Right renal cortex interstitium (tissue), 3 donors: Measurements from ENCODE around the gene GAB3. TPM values are rescaled to one million over a fixed set of nuclear protein-coding genes. Genes with fewer than 3 reads are reported as not detected.

Source experiments
- DNase-seq, 3 donors: peaks; one replicate each; pipeline ENCODE4 v3.0.0-alpha.2; 2013; ENCODE audit warnings: low read depth in 3 of 3, low spot score in 2 of 3
- polyA plus RNA-seq, 3 donors: library from polyadenylated mRNA; unstranded; fragments of 120-200 nt; gene quantifications; one replicate each; pipeline ENCODE4 v1.2.1, GENCODE V29; 2013; ENCODE audit not compliant: insufficient read length in 3 of 3

Gene GAB3, protein sequence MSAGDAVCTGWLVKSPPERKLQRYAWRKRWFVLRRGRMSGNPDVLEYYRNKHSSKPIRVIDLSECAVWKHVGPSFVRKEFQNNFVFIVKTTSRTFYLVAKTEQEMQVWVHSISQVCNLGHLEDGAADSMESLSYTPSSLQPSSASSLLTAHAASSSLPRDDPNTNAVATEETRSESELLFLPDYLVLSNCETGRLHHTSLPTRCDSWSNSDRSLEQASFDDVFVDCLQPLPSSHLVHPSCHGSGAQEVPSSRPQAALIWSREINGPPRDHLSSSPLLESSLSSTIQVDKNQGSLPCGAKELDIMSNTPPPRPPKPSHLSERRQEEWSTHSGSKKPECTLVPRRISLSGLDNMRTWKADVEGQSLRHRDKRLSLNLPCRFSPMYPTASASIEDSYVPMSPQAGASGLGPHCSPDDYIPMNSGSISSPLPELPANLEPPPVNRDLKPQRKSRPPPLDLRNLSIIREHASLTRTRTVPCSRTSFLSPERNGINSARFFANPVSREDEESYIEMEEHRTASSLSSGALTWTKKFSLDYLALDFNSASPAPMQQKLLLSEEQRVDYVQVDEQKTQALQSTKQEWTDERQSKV
- polyA plus RNA-seq: 1 to 10 TPM; 1.9 to 2.0 (median 1.9) TPM

DNA sequence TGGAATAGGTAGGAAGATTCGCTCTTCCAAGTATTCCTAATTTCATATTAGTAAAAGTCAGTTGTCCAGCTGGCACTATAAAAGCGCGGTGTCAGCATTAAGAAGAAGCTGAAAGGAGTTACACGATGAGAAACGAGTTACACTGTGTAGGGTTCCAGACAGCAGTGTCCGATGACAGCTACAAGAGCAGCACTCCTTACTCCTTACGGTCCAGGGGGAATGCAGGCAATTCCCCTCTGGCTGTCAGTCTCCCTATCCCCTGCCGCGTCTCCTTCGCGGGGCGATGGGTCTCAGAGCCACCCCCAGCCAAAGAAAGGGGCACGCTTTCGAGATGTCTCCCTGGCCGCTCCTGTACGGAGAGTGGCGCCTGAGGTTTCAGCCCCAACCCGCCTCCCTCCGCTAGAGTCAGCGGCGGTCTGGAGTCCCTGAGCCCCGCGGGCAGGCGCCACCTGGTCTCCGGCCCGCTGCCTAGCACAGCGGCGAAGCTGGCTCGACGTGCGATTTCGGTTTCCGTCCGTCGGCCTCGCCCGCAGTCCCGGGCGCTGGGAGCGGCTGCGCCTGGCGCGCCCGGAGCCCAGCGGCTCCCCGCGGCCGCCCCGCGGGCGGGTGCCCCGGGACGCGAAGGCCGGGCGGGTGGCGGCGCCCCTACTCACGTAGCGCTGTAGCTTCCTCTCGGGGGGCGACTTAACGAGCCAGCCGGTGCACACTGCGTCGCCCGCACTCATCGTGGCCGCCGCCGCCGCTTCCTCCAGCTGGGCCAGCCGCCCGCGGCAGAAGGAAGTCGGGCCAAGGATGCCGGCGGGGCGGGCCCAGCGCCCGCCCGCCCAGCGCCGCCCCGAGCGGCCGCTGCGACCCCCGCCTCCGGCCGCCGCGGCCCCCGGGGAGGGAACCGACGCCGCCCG lies at the start of gene GAB3:
GAB3 (minus strand) TSS at position 777 of the 902 bp plus-strand sequence; CDS start at position 725, 52 bp downstream.
- no peak for DNase-seq

DNA sequence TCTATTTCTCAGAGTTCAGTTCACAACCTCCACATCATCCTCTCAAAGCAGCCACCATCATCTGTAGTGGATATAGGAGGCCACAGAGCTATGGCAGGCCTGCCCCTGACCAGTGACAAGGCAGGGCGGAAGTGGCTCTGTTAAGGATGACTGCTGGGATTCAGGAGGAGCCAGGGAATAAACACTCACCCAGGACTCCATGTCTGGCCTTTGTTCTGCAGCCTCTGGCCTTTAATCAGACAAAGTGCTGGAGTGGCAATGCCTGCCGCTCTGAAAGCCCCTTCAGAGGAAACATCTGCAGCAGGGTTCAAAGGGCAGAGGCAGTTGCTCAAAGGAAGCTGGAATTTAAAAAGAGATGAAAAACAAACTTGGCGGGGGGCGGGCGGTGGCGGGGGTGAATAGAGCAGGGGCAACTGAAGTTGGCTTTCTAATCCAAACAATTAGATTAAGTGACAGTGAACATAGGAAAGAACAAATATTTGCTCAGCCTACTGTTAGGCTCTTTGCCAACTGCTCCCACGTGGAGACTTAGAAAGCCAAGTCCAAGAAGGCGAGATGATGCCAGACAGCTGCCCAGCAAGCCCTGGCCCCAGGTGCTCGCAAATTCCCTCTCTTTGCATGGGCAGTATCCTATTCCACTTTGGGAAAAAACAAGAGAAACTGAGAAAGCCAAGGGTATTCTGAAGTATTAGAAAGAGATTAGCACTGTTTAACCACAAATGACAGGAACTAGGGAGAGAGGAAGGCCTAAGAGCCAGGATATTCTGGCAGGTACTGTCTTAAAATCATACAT lies 48.9 kb upstream of the GAB3 start:
- no peak for DNase-seq

DNA sequence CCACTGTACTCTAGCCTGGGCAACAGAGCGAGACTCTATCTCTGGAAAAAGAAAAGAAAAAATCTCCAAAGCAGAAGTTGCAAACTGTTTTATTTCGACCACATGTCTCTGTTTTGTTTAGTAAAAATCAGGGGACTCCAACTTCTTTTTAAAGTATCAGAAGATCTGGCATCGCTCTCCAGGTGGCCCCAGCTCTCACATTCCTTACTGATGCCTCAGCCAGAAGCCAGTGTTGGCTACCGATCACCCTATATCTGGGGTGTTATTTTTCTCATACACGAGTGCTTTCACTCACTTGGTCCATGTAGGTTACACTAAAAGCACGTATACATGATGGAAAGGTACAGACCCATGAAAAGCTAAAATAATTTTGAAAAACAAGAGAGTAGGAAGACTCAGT lies 46.1 kb upstream of the GAB3 start:
- DNase-seq: no peak

DNA sequence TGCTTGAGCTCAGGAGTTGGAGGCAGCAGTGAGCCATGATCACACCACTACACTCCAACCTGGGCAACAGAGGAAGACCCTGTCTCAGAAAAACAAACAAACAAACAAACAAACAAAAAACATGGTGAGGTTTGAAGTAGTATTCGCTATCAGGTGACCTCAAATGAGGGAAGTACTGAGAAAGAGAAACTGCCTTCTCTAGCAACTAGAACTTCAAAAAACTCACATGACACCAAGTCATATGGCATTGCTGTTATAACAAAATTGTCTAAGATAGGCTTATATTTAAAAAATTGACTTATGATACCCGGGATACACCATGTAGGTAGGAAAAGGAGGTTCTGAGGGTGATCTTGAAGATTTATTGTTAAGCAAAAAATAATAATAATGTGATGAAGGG lies 44.1 kb upstream of the GAB3 start:
- no peak for DNase-seq

DNA sequence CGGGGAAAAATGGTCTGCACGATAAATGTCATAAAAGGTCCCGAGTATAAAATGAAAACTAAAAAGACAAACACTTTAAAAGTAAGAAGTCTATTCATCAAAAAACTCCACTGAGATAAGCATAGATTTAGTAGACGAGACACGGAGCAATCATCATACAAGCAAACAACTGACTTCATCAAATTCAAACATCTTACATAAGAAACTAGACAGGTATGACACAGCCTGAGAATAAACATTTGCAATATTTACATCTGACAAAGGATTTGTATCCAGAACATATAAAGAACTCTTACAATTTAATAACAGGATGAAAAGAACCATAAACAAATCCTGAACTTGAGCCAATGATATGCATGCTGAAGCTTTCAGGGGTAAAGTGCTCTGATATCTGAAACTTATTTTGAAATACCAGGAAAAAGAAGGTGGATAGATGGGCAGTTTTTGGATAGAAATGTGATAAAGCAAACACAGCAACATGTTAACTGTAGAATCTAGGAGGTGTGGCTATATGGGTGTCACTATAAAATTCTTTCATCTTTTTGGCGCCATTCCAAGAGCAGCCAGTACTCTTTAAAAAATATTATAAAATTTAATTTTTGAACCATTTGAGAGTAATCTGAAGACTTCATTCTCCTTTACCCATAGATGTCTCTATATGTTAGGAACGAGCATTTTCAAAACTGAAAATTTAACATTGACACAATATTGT lies 42.4 kb upstream of the GAB3 start:
- no peak for DNase-seq

DNA sequence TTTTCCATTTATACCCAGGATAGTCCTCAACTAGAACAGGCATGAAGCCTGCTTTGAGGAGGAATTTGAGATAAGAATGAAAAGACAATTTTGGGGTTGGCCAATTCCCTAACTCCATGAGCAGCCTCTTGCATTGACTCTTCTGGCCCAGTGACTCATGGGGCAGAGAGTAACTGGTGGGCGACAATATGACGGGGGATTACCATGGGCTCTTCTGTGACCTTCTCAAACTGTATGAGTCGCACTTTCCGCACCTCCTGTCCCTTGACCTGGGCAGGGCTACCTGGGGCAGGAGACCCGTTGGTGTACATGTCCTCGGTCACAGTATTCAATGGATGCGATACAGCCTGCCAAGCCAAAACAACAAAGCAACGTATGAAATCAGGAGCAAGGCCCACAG lies 41.1 kb upstream of the GAB3 start:
- DNase-seq: no peak

DNA sequence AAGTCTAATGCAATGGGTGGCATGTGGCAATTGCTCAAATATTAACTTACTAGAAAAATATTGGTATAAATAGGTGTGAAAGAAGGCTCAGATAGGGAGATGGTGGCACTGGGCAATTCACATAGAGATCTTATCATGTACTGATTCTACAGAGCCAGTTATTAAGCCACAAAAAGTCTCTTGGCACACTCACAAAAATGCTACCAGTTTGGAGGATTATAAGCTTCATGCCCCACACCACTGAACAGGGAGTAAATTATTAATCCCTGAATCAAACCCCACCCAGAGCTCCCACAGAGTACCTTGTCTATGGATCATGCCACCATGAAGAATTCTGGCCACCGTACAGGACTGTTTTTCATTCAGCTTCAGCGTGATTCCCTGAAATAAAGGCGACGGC lies 40.6 kb upstream of the GAB3 start:
- no peak for DNase-seq

DNA sequence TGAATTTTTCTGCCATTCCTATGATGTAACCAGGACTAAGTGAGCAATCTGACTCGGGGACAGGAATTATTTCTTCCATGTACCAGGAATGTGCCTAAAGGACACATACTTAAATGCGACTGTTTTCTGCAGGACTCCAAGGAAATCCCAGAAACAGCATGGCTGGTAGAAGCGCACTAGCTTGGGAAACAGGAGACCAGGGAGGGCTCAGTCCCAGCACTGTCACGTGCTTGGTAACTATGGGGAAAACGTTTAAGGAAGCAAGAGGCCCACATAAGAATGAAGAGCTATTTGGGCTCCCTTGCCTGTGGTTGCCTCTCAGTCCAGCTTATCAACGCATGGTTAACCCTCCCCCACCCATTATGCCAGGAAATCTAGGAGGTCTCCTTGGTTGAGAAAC lies 34.8 kb upstream of the GAB3 start:
- DNase-seq: no peak

DNA sequence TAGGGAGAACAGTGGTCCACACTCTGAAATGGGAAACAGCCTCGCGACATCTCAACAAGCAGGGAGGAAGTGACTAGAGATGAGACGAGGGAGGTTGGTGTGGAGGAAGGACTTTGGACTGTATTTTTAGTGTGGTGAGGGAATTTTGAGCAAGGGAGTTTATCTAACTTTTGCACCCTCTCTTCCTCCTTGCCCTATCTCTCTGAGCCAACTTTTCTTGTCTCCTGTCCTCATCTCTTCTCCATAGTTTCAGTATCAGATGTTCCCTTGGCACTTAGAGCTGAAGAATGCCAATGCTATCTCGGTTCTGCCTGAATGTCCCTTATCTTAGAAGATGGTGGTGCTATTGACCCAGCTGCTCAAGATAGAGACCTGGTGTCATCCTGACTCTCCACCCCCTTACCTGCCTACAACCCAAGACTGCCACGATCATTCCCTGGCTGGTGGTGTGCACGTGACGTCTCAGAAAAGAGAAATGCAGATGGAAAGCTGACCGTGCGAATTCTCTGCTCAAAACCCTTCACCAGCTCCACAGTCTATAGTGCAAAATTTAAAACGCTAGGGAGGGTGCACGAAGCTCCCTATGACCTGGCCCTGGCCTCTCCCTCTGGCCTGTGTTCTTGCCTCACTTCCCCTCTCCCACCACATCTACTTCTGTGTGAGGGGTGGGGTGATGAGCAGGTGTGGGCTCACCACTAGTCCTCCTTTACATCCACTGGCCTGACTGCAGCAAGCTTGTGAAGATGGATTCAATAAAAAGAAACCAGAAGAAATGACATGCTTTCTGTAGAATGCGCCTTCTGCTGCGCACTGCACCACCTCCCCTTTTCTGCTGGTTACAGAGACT lies 33.5 kb upstream of the GAB3 start:
- DNase-seq: no peak

DNA sequence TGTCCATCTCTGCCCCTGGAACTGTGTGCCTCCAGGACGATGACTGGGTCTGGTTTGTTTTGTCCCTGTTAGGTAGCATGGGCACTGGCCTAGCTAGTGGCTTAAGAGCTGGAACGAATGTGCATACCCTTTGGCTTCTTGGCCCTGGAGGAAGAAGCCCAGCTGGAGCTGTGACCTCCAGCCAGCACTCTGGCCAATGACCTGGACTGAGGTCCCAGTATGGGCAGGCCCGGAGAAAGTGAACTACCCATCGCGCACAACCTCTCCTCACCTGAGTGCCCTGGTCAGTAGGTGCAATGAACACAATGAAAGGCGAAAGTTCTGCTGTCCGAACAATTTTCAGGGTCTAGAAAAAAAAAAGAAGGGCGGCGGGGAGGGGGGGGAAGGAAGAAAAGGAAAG lies 30.1 kb upstream of the GAB3 start:
- DNase-seq: no peak

DNA sequence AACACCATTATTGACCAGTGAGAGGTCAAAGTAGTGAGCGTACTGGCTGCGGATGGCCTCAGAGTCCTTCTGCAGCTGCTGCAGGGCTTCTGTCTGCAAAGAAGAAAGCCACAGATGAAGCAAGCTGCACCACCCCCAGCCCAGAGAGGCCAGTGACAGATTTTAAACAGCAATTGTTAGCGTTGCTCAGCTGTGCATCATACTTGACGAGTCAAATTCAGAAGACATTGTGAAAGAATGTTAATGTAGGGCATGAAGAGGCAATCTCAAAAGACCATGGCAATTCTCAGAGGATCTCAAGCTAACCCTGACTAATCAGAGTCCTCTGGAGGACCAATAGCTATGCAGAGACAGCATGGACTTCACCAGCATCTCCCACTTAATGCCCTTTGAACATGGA lies 28.4 kb upstream of the GAB3 start:
- no peak for DNase-seq

DNA sequence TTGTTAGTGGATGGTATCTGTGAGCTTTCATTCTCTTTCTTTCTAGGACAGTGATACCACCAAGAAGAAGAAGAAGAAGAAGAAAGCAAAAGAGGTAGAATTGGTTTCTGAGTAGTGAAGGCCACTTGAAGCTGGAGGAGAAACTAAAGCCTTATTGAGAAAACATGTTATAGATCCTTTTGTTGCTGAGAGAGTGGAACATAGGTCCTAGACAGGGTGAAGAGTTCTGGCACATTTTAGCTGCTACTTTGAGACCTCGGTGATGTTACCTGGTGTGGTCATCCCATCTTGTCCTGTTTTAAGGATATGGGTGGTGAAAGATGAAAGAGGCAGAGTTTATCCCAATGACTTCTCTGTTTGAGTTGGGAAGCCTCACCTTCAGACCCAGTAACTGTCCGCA lies 25.9 kb upstream of the GAB3 start:
- no peak for DNase-seq

DNA sequence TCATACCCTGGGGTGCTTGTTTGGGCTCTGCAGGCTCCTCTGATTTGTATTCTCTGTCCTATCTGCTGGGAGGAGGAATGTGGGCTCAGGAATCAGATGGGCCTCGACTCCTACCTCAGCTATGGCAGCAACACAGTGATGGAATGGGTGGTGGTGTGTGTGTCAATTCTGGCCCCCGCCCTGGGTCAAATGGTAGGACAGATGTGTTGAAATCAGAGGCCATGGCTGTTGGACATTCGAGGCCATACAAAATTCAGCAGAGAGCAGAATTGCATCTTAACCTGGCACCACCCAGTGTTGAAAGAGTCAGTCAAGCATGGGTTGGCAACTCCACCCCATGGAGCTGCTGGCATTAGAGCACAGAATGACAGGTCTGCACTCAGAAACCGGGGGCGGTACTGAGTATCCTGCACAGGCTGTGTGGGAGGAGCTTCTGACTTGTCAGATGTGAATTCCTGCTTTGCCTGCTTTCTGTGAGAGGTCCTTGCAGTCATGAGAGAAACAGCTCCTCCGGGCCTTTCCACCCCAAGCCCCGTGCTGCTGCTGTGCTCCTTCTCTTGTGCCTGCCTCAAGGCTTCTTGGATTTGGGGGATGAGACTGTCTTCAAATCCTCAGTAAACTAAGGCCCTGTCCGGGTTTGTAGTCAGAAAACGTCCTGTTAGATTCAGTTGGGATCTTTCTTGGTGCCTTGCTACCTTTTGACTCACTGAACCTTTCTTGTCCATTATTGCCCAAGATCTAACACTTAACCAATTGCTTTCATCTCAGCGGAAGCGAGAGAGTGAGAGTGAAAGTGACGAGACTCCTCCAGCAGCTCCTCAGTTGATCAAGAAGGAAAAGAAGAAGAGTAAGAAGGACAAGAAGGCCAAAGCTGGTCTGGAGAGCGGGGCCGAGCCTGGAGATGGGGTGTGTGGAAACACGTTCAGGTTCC lies 24.8 kb upstream of the GAB3 start:
- DNase-seq: no peak

DNA sequence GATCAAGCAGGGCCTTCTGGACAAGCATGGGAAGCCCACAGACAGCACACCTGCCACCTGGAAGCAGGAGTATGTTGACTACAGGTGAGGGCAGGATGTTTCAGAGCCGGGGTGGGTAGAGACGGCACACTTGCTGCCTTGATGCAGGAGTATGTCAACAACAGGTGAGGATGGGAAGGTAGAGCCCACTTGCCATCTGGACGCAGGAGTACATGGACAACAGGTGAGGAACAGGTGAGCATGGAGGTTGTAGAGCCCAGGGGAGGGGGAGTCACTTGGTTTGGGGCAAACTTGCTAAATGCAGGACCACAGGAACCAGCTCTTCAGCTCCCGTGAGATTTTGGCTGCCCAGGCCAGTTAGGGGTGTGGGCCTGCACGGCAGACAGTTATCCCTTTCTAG lies 23.7 kb upstream of the GAB3 start:
- no peak for DNase-seq

DNA sequence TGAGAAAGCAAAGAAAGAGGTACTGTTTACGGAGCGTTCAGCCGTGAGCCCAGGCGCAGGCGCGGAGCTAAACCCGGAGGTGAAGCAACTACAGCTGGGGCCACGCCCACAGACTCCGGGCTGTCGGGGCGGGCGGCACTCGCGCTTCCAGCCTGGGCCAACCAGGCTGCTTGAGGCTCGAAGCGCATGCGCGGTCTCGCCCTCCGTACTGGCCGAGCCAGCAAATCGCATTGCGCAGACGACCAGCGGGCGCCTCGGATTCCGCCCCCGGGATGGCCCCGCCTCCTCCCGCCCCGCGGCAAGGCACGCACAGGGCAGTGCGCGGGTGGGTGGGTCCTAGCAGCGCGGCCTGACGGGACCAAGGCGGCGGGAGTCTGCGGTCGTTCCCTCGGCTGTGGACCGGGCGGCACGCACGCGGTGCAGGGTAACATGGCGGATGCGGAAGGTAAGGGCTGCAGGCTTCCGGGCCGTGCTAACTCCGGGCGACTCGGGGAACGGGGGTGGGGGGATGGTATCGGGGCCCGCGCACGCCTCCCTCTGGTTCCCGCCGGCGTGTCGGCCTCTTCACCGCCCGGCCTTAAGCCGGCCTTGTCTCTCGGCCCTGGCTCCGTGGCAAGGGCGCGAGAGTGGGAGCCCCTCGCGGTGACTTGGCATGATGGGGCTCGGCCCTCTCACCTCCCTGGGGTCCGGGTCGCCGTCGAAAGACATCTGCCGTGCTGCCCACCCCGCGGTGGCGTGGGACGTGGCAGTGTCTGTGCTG lies 11.8 kb upstream of the GAB3 start, which contains the start of gene DKC1:
DKC1 (plus strand) TSS at position 328 of the 760 bp plus-strand sequence; CDS start at position 430, 102 bp downstream.
- peak; percentile 74 to 85 (median 77) for DNase-seq

DNA sequence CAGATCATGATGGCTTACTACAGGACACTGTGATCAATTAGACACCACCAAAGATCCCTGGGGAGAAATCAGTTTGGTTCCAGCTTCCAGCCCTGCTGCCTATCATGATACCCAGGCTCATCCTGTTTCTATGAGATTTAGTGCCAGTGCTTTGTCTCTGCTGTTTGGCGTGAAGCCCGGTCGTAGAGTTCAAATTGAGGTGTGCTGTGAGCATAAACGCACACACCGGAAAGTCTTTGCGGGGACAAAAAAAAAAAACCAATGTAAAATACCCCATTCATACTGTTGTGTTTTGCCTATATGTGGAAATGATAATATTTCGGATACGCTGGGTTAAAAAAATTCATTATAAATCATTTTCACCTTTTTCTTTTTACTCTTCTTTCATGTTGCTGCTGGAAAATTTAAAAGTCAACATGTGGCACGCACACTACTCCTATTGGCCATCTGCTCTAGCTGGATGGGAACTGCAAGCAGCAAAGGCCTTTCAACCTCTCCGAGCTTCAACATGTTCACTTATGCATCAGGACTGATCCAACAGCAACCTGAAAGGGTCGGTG lies 11.2 kb upstream of the GAB3 start:
- DNase-seq: no peak

DNA sequence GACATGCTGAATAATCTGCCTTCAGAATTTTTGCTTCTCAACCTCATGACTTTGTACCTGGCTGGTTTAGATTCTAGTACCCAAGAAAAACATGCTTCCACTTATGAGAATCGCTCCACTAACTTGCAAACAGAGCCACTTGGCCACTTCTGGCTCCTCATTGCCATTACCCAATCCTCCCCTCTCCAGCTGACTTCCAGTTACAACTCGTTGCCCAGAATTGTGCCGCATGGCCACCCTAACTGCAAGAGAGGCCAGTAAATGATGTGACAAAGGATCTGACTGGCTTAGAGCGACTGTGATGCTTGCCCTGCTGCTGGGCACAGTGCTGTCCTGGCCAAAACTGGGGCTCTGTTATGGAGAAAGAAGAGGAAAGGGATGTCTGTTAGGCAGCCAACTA lies 7.8 kb upstream of the GAB3 start:
- DNase-seq: no peak
